ENCODE results near the gene WDR59. TPM values are rescaled to one million over a fixed set of nuclear protein-coding genes. Genes with fewer than 3 reads are reported as not detected.

The WDR59 gene
- total RNA-seq, 6 experiments from 2014 or later, result 23.2 to 69.5 (median 48.3) TPM

GRCh38 chr16:74841469-74841868 lies 143.5 kb downstream of the WDR59 start:
- TF ChIP-seq POLR2A (IDR thresholded peaks at IDR 0.05) (no peak), CTCF (IDR thresholded peaks at IDR 0.05) (no peak)
- no peaks in the 10 kb centered on the region for H3K4me1 ChIP-seq
- ATAC-seq (no peak), DNase-seq (no peak)
- H3K27me3 ChIP-seq, result no peaks in the 10 kb centered on the region
- WGBS (ENCODE audit: insufficient coverage, low coverage, low lambda C conversion rate, missing lambda C conversion rate), result 45% methylated on average over 2 of the region's 2 CpGs
- no peak overlapping the region for H3K4me3 ChIP-seq
- no peak overlapping the region for H3K27ac ChIP-seq
- H3K9me3 ChIP-seq, result no peaks in the 10 kb centered on the region
- intact Hi-C loops (cut with DNase I), result no loop called here
- H3K36me3 ChIP-seq, result no peaks in the 10 kb centered on the region

GRCh38 chr16:74837056-74837455 lies 147.9 kb downstream of the WDR59 start:
- no peaks in the 10 kb centered on the region for H3K27me3 ChIP-seq
- DNase-seq (no peak), ATAC-seq (no peak)
- H3K36me3 ChIP-seq, result no peaks in the 10 kb centered on the region
- no peak overlapping the region for H3K27ac ChIP-seq
- TF ChIP-seq POLR2A (IDR thresholded peaks at IDR 0.05) (no peak), CTCF (IDR thresholded peaks at IDR 0.05) (no peak)
- no peaks in the 10 kb centered on the region for H3K9me3 ChIP-seq
- H3K4me1 ChIP-seq, result no peaks in the 10 kb centered on the region
- H3K4me3 ChIP-seq, result no peak overlapping the region
- WGBS (ENCODE audit: insufficient coverage, low coverage, low lambda C conversion rate, missing lambda C conversion rate), result 71% methylated on average over 4 of the region's 4 CpGs
- intact Hi-C loops (cut with DNase I), result no loop called here

GRCh38 chr16:74836111-74836671 lies 148.7 kb downstream of the WDR59 start:
- intact Hi-C loops (cut with DNase I), result no loop called here
- H3K4me1 ChIP-seq, result no peaks in the 10 kb centered on the region
- no peak overlapping the region for H3K27ac ChIP-seq
- no peak for TF ChIP-seq POLR2A (IDR thresholded peaks at IDR 0.05)
- TF ChIP-seq CTCF (IDR thresholded peaks at IDR 0.05), result no peak
- H3K36me3 ChIP-seq, result no peaks in the 10 kb centered on the region
- DNase-seq (no peak), ATAC-seq (no peak)
- H3K27me3 ChIP-seq, result no peaks in the 10 kb centered on the region
- no peak overlapping the region for H3K4me3 ChIP-seq
- 71% methylated on average over 8 of the region's 8 CpGs for WGBS (ENCODE audit: insufficient coverage, low coverage, low lambda C conversion rate, missing lambda C conversion rate)
- H3K9me3 ChIP-seq, result no peaks in the 10 kb centered on the region

GRCh38 chr16:74832228-74832627 lies 152.7 kb downstream of the WDR59 start:
- Histone ChIP-seq H3K36me3 (no peaks in the 10 kb centered on the region), H3K9me3 (no peaks in the 10 kb centered on the region), H3K27me3 (no peaks in the 10 kb centered on the region), H3K27ac (no peak overlapping the region), H3K4me3 (no peak overlapping the region), H3K4me1 (no peaks in the 10 kb centered on the region)
- no peak for ATAC-seq
- no peak for DNase-seq
- intact Hi-C loops (cut with DNase I), result no loop called here
- TF ChIP-seq CTCF (IDR thresholded peaks at IDR 0.05) (no peak), POLR2A (IDR thresholded peaks at IDR 0.05) (no peak)
- 62% methylated on average over 5 of the region's 5 CpGs for WGBS (ENCODE audit: insufficient coverage, low coverage, low lambda C conversion rate, missing lambda C conversion rate)

GRCh38 chr16:74831467-74831866 lies 153.5 kb downstream of the WDR59 start:
- intact Hi-C loops (cut with DNase I), result no loop called here
- H3K9me3 ChIP-seq, result no peaks in the 10 kb centered on the region
- ATAC-seq (no peak), DNase-seq (no peak)
- TF ChIP-seq CTCF (IDR thresholded peaks at IDR 0.05) (no peak), POLR2A (IDR thresholded peaks at IDR 0.05) (no peak)
- WGBS (ENCODE audit: insufficient coverage, low coverage, low lambda C conversion rate, missing lambda C conversion rate), result 77% methylated on average over 5 of the region's 5 CpGs
- no peaks in the 10 kb centered on the region for H3K4me1 ChIP-seq
- no peak overlapping the region for H3K4me3 ChIP-seq
- no peaks in the 10 kb centered on the region for H3K36me3 ChIP-seq
- H3K27ac ChIP-seq, result no peak overlapping the region
- H3K27me3 ChIP-seq, result no peaks in the 10 kb centered on the region

Data from right lobe of liver (tissue), 6 donors.